ENCODE measurements around the gene BBS9.

- TF ChIP-seq CTCF (conservative IDR thresholded peaks at IDR 0.05; ENCODE audit: low read length) = no peak
- TF ChIP-seq EZH2phosphoT487 (IDR thresholded peaks at IDR 0.05; ENCODE audit: borderline replicate concordance) = no peak
Observed at GRCh38 chr7:33232632-33233145, 103.3 kb downstream of the BBS9 start.

All from Loucy (cell line).